Activated CD4-positive, alpha-beta T cell treated with anti-CD3 and anti-CD28 coated beads for 36 hours (primary cell): ENCODE results near the gene TMEM97. TPM values are rescaled to one million over a fixed set of nuclear protein-coding genes. Genes with fewer than 3 reads are reported as not detected.

Experiments
- ATAC-seq: fragments of 200-7000 bp; cut with Tn5 transposase; one replicate; pipeline ENCODE4 v1.10.0; 2021; ENCODE audit warnings: mild to moderate bottlenecking, moderate library complexity
- CTCF ChIA-PET: fragments of 350-600 bp; sonication (Branson Sonifier 250); formaldehyde crosslinking; loops from one replicate; lab custom pipeline; 2021; ENCODE audit warnings: antibody characterized with exemption; lab: Charles Lee
- POLR2A ChIA-PET: fragments of 350-600 bp; sonication (Branson Sonifier 250); formaldehyde crosslinking; loops from one replicate; lab custom pipeline; 2021; ENCODE audit warnings: antibody characterized with exemption, inconsistent platforms; lab: Charles Lee
- DNase-seq: peaks from one replicate; pipeline ENCODE4 v3.0.0-alpha.2; 2020
- H3K27ac Mint-ChIP-seq: one replicate; pipeline ENCODE4 v1.8.0; 2021; ENCODE audit warnings: mixed read lengths
- H3K27me3 Mint-ChIP-seq: one replicate; pipeline ENCODE4 v1.8.0; 2021; ENCODE audit warnings: mixed read lengths
- H3K36me3 Mint-ChIP-seq: one replicate; pipeline ENCODE4 v1.8.0; 2021; ENCODE audit warnings: low read depth, mixed read lengths
- H3K4me1 Mint-ChIP-seq: one replicate; pipeline ENCODE4 v1.8.0; 2021; ENCODE audit warnings: mixed read lengths
- H3K4me3 Mint-ChIP-seq: one replicate; pipeline ENCODE4 v1.8.0; 2021; ENCODE audit warnings: mild to moderate bottlenecking, moderate library complexity, mixed read lengths
- H3K9me3 Mint-ChIP-seq: one replicate; pipeline ENCODE4 v1.8.0; 2021; ENCODE audit warnings: low read depth, mixed read lengths
- intact Hi-C, 2 experiments: fragments of 100-400 bp; cut with DNase I in 1 of 2; cut with micrococcal nuclease in 1 of 2; formaldehyde crosslinking; loops; one replicate each; pipeline versions ENCODE4 v1.14.2 to v1.15.1; 2022 to 2024; cut with DNase I, micrococcal nuclease
- total RNA-seq, 2 experiments: library from RNA; stranded (reverse); gene quantifications; one replicate each; pipeline ENCODE4 v1.2.3, GENCODE V29; 2021

The TMEM97 gene
- total RNA-seq, 2 experiments from 2014 or later, result 31.0 to 49.3 TPM

GRCh38 chr17:28364665-28365363, 45.8 kb downstream of the TMEM97 start, which contains the start of gene SEBOX:
TSS of gene SEBOX (minus strand) at chr17:28365199. CDS start at chr17:28365151, 48 bp downstream.
- no peaks in the 10 kb centered on the region for H3K27me3 Mint-ChIP-seq
- no peaks in the 10 kb centered on the region for H3K4me1 Mint-ChIP-seq
- no peak within 1 kb of the TSS for H3K4me3 Mint-ChIP-seq
- peaks cover 8% of the 10 kb centered on the region for H3K36me3 Mint-ChIP-seq
- ATAC-seq (no peak), DNase-seq (no peak)
- H3K27ac Mint-ChIP-seq, result no peak within 1 kb of the TSS
- POLR2A ChIA-PET, result interaction anchor here (0.6 to 0.8 kb wide), 2 partner anchors 30 to 47 kb away, joined by 3 to 5 read pairs; no protein-coding TSS in a partner anchor
- intact Hi-C loops, result no loop called here
- CTCF ChIA-PET, result interaction anchor here (0.6 kb wide), 1 partner anchor 284 kb away, joined by 3 read pairs; no protein-coding TSS in a partner anchor
- H3K9me3 Mint-ChIP-seq, result no peaks in the 10 kb centered on the region

- Mint-ChIP-seq H3K9me3 (no peaks in the 10 kb centered on the region), H3K27me3 (no peaks in the 10 kb centered on the region), H3K27ac (no peak overlapping the region), H3K36me3 (peaks cover 5% of the 10 kb centered on the region), H3K4me3 (no peak overlapping the region), H3K4me1 (peaks cover 4% of the 10 kb centered on the region)
- ChIA-PET CTCF (interaction anchor here (1.5 kb wide), 1 partner anchor 52 kb away, joined by 6 read pairs; no protein-coding TSS in a partner anchor), POLR2A (interaction anchor here (0.6 to 0.8 kb wide), 2 partner anchors 31 to 48 kb away, joined by 3 to 5 read pairs; no protein-coding TSS in a partner anchor)
- DNase-seq, result no peak
- intact Hi-C loops, result no loop called here
- no peak for ATAC-seq
Observed at GRCh38 chr17:28365487-28365886, 46.5 kb downstream of the TMEM97 start.

- H3K4me1 Mint-ChIP-seq, result peaks cover 9% of the 10 kb centered on the region
- no peaks in the 10 kb centered on the region for H3K9me3 Mint-ChIP-seq
- CTCF ChIA-PET, result interaction anchor here (0.5 to 1.5 kb wide), 7 partner anchors 9 to 52 kb away, joined by 3 to 7 read pairs (median 4); partner anchors contain the start of gene POLDIP2
- H3K36me3 Mint-ChIP-seq, result peaks cover 2% of the 10 kb centered on the region
- ATAC-seq (no peak), DNase-seq (no peak)
- no peaks in the 10 kb centered on the region for H3K27me3 Mint-ChIP-seq
- peak overlapping the region; percentile 48 for H3K27ac Mint-ChIP-seq
- POLR2A ChIA-PET, result interaction anchor here (1.0 kb wide), 1 partner anchor 9 kb away, joined by 3 read pairs; the partner anchor contains the start of gene POLDIP2
- intact Hi-C loops, result no loop called here
- H3K4me3 Mint-ChIP-seq, result no peak overlapping the region
Observed at GRCh38 chr17:28366605-28367004, 47.6 kb downstream of the TMEM97 start.

- H3K9me3 Mint-ChIP-seq, result no peaks in the 10 kb centered on the region
- H3K27ac Mint-ChIP-seq, result no peak overlapping the region
- H3K4me3 Mint-ChIP-seq, result no peak overlapping the region
- CTCF ChIA-PET, result interaction anchor here (0.6 to 1.5 kb wide), 5 partner anchors 10 to 37 kb away, joined by 4 to 7 read pairs (median 4); partner anchors contain the start of gene POLDIP2
- H3K36me3 Mint-ChIP-seq, result no peaks in the 10 kb centered on the region
- intact Hi-C loops, result no loop called here
- DNase-seq (no peak), ATAC-seq (no peak)
- POLR2A ChIA-PET, result no interaction called here
- no peaks in the 10 kb centered on the region for H3K27me3 Mint-ChIP-seq
- H3K4me1 Mint-ChIP-seq, result peaks cover 11% of the 10 kb centered on the region
Observed at GRCh38 chr17:28367641-28368305, 48.8 kb downstream of the TMEM97 start.

- H3K9me3 Mint-ChIP-seq, result no peaks in the 10 kb centered on the region
- intact Hi-C loops, result no loop called here
- ATAC-seq (no peak), DNase-seq (no peak)
- H3K27me3 Mint-ChIP-seq, result no peaks in the 10 kb centered on the region
- peaks cover 16% of the 10 kb centered on the region for H3K4me1 Mint-ChIP-seq
- CTCF ChIA-PET, result interaction anchor here (0.6 kb wide), 1 partner anchor 28 kb away, joined by 4 read pairs; no protein-coding TSS in a partner anchor
- H3K27ac Mint-ChIP-seq, result no peak overlapping the region
- H3K36me3 Mint-ChIP-seq, result no peaks in the 10 kb centered on the region
- POLR2A ChIA-PET, result no interaction called here
- H3K4me3 Mint-ChIP-seq, result no peak overlapping the region
Observed at GRCh38 chr17:28368306-28368831, 49.4 kb downstream of the TMEM97 start.

- H3K4me1 Mint-ChIP-seq, result peaks cover 20% of the 10 kb centered on the region
- H3K27ac Mint-ChIP-seq, result no peak overlapping the region
- no peaks in the 10 kb centered on the region for H3K27me3 Mint-ChIP-seq
- CTCF ChIA-PET, result no interaction called here
- H3K36me3 Mint-ChIP-seq, result peaks cover 4% of the 10 kb centered on the region
- intact Hi-C loops, result no loop called here
- ATAC-seq (no peak), DNase-seq (no peak)
- POLR2A ChIA-PET, result no interaction called here
- H3K4me3 Mint-ChIP-seq, result no peak overlapping the region
- no peaks in the 10 kb centered on the region for H3K9me3 Mint-ChIP-seq
Observed at GRCh38 chr17:28368915-28369683, 50.1 kb downstream of the TMEM97 start.

GRCh38 chr17:28369684-28370034, 50.7 kb downstream of the TMEM97 start:
- no peak overlapping the region for H3K4me3 Mint-ChIP-seq
- no peak overlapping the region for H3K27ac Mint-ChIP-seq
- no peaks in the 10 kb centered on the region for H3K9me3 Mint-ChIP-seq
- peaks cover 4% of the 10 kb centered on the region for H3K36me3 Mint-ChIP-seq
- H3K4me1 Mint-ChIP-seq, result peaks cover 20% of the 10 kb centered on the region
- ChIA-PET POLR2A (interaction anchor here (0.9 kb wide), 1 partner anchor 12 kb away, joined by 3 read pairs; the partner anchor contains the start of gene POLDIP2), CTCF (no interaction called here)
- ATAC-seq, result no peak
- no peaks in the 10 kb centered on the region for H3K27me3 Mint-ChIP-seq
- intact Hi-C loops, result loop anchor here in 1 of 2 experiments (2.0 kb wide), 1 partner anchor 581 kb away; the partner anchor contains the start of gene PHF12
- DNase-seq, result no peak

- POLR2A ChIA-PET, result interaction anchor here (0.9 kb wide), 1 partner anchor 13 kb away, joined by 3 read pairs; the partner anchor contains the start of gene POLDIP2
- peaks cover 22% of the 10 kb centered on the region for H3K4me1 Mint-ChIP-seq
- H3K27ac Mint-ChIP-seq, result peak within 1 kb of the TSS; percentile 86
- peak within 1 kb of the TSS; percentile 76 for H3K4me3 Mint-ChIP-seq
- H3K9me3 Mint-ChIP-seq, result no peaks in the 10 kb centered on the region
- ATAC-seq (no peak), DNase-seq (no peak)
- CTCF ChIA-PET, result interaction anchor here (0.6 to 0.8 kb wide), 2 partner anchors 48 to 533 kb away, joined by 3 read pairs; no protein-coding TSS in a partner anchor
- intact Hi-C loops, result loop anchor here in 1 of 2 experiments (2.0 kb wide), 1 partner anchor 581 kb away; the partner anchor contains the start of gene PHF12
- H3K27me3 Mint-ChIP-seq, result no peaks in the 10 kb centered on the region
- peaks cover 7% of the 10 kb centered on the region for H3K36me3 Mint-ChIP-seq
Observed at GRCh38 chr17:28370035-28370743, 51.2 kb downstream of the TMEM97 start, which contains the start of gene VTN. TSS of gene VTN (minus strand) at chr17:28370307. CDS start at chr17:28370203, 104 bp downstream.

GRCh38 chr17:28370744-28371103, 51.7 kb downstream of the TMEM97 start:
- peak overlapping the region; percentile 44 for H3K27ac Mint-ChIP-seq
- intact Hi-C loops, result loop anchor here (1.0 to 2.0 kb wide), 9 partner anchors 13 to 580 kb away; partner anchors contain the start of genes IFT20 (in 2 of the 2), POLDIP2 (in 2 of the 2), TNFAIP1 (in 2 of the 2) and PHF12 (in 1 of the 2)
- peaks cover 7% of the 10 kb centered on the region for H3K36me3 Mint-ChIP-seq
- ChIA-PET CTCF (interaction anchor here (0.6 to 0.8 kb wide), 3 partner anchors 15 to 533 kb away, joined by 3 read pairs; no protein-coding TSS in a partner anchor), POLR2A (interaction anchor here (0.6 to 1.5 kb wide), 3 partner anchors 13 to 107 kb away, joined by 3 to 5 read pairs (median 5); partner anchors contain the start of genes IFT20, POLDIP2 and TNFAIP1)
- H3K4me1 Mint-ChIP-seq, result peaks cover 22% of the 10 kb centered on the region
- no peak for DNase-seq
- no peaks in the 10 kb centered on the region for H3K27me3 Mint-ChIP-seq
- no peak for ATAC-seq
- no peaks in the 10 kb centered on the region for H3K9me3 Mint-ChIP-seq
- H3K4me3 Mint-ChIP-seq, result peak overlapping the region; percentile 76
